HUES6 (cell line): ENCODE data around the gene RFPL1.

ENCODE experiments used
- H3K27ac ChIP-seq: 2 replicates; pipeline ENCODE4 v1.7.0; 2013; ENCODE audit warnings: low read depth, mild to moderate bottlenecking, low read length, inconsistent platforms
- H3K27me3 ChIP-seq: 2 replicates; pipeline ENCODE4 v1.6.1; 2013; ENCODE audit warnings: low read length; ENCODE audit not compliant: control insufficient read depth, insufficient read depth
- H3K36me3 ChIP-seq: 2 replicates; pipeline ENCODE4 v1.6.1; 2013; ENCODE audit warnings: low read length; ENCODE audit not compliant: control insufficient read depth, insufficient read depth
- H3K4me1 ChIP-seq: 2 replicates; pipeline ENCODE4 v1.6.1; 2013; ENCODE audit warnings: low read length; ENCODE audit not compliant: control insufficient read depth, insufficient read depth
- H3K4me3 ChIP-seq: 2 replicates; pipeline ENCODE4 v1.5.1; 2013; ENCODE audit warnings: low read depth, low read length
- H3K9ac ChIP-seq: one replicate; pipeline ENCODE4 v1.6.1; 2013; ENCODE audit warnings: mild to moderate bottlenecking, low read length
- H3K9me3 ChIP-seq: 2 replicates; pipeline ENCODE4 v1.6.1; 2013; ENCODE audit warnings: low read depth, low read length; ENCODE audit not compliant: control insufficient read depth, insufficient read depth

Gene RFPL1

DNA sequence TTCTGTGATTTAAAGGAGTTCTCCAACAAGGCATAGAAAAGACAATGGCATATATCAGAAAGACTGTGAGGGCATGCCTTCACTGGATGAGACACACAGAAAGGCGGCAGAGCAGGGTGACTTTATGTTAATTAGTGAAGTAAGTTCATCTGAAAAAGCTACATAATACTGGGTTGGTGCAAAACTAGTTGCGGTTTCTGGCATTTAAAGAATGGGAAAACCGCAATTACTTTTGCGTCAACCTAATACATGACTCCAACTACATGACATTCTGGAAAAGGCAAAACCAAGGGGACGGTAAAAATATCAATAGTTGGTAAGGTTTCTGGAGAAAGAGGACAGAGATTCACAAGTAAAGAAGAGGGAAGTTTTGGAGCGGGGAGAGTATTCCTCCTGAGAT is 5.1 kb downstream of the RFPL1 start:
- Histone ChIP-seq H3K27ac (no peak overlapping the region), H3K9ac (no peak overlapping the region), H3K4me3 (no peak overlapping the region), H3K9me3 (no peaks in the 10 kb centered on the region), H3K27me3 (no peaks in the 10 kb centered on the region), H3K4me1 (0 out of 2 replicates have a peak, but pooled peaks cover 7% of the 10 kb centered on the region), H3K36me3 (no peaks in the 10 kb centered on the region)

- H3K27ac ChIP-seq = no peak overlapping the region
Observed at GRCh38 chr22:29443861-29444792, 5.7 kb downstream of the RFPL1 start.

DNA sequence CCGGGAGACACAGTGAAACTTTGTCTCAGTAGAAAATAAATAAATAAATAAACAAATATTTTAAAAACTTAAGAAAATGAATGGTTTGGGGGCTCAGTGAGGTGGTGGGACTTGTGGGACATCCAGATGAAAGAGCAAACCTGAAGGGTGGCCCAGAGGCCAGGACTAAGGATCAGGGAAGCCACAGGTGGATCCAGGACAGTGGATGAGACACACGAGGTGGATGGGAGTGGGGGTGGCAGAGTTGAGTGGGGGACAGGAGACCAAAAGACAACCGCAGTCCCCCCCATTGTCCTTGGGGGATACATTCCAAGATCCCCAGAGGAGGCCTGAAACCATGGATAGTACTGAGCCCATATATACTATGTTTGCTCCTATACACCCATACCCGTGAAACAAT is 7.1 kb downstream of the RFPL1 start:
- Histone ChIP-seq H3K4me3 (no peak overlapping the region), H3K9me3 (no peaks in the 10 kb centered on the region), H3K36me3 (no peaks in the 10 kb centered on the region), H3K4me1 (0 out of 2 replicates have a peak, but pooled peaks cover 7% of the 10 kb centered on the region), H3K9ac (no peak overlapping the region), H3K27ac (no peak overlapping the region), H3K27me3 (no peaks in the 10 kb centered on the region)

More at GRCh38 chr22:29443861-29444792, 5.7 kb downstream of the RFPL1 start:
- no peaks in the 10 kb centered on the region for H3K36me3 ChIP-seq
- H3K4me1 ChIP-seq = 0 out of 2 replicates have a peak, but pooled peaks cover 7% of the 10 kb centered on the region
- no peak overlapping the region for H3K4me3 ChIP-seq
- no peaks in the 10 kb centered on the region for H3K9me3 ChIP-seq
- no peaks in the 10 kb centered on the region for H3K27me3 ChIP-seq
- no peak overlapping the region for H3K9ac ChIP-seq

- Histone ChIP-seq H3K9me3 (no peaks in the 10 kb centered on the region), H3K4me1 (0 out of 2 replicates have a peak, but pooled peaks cover 7% of the 10 kb centered on the region), H3K4me3 (no peak overlapping the region), H3K9ac (no peak overlapping the region), H3K36me3 (no peaks in the 10 kb centered on the region), H3K27me3 (no peaks in the 10 kb centered on the region), H3K27ac (no peak overlapping the region)
Observed at GRCh38 chr22:29447906-29448305, 9.5 kb downstream of the RFPL1 start.

DNA sequence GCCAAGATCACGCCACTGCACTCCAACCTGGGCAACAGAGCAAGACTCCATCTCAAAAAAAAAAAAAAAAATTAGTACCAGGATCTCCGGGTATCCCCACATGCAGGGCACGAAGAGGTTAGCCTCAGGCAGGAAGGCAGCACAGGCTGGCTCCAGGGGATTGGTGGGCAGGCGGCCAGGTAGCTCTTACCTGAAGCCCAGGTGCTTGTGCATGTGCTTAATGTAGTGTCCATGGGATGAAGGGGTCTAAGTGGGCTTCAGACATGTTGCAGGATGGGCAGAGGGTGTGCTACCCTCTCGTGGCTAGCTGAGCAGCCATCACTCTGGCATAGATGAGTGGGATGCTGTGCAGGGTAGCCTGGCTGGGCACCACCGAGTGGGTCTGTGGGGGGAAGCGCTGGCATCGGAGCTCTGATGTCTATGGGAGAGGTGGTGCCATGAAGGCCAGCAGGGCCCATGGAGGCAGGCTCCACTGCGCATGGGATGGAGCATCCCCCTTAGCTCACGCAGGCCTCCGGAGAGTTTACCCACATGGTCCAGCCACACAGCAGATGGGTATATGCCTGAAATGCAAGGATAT is 11.0 kb downstream of the RFPL1 start:
- H3K4me3 ChIP-seq = no peak overlapping the region
- H3K9ac ChIP-seq = no peak overlapping the region
- no peaks in the 10 kb centered on the region for H3K36me3 ChIP-seq
- H3K27me3 ChIP-seq = no peaks in the 10 kb centered on the region
- H3K9me3 ChIP-seq = no peaks in the 10 kb centered on the region
- H3K4me1 ChIP-seq = no peaks in the 10 kb centered on the region
- no peak overlapping the region for H3K27ac ChIP-seq

- Histone ChIP-seq H3K9ac (no peak overlapping the region), H3K4me1 (no peaks in the 10 kb centered on the region), H3K27ac (no peak overlapping the region), H3K4me3 (no peak overlapping the region), H3K9me3 (no peaks in the 10 kb centered on the region), H3K36me3 (no peaks in the 10 kb centered on the region), H3K27me3 (no peaks in the 10 kb centered on the region)
Observed at GRCh38 chr22:29450222-29450621, 11.8 kb downstream of the RFPL1 start.

DNA sequence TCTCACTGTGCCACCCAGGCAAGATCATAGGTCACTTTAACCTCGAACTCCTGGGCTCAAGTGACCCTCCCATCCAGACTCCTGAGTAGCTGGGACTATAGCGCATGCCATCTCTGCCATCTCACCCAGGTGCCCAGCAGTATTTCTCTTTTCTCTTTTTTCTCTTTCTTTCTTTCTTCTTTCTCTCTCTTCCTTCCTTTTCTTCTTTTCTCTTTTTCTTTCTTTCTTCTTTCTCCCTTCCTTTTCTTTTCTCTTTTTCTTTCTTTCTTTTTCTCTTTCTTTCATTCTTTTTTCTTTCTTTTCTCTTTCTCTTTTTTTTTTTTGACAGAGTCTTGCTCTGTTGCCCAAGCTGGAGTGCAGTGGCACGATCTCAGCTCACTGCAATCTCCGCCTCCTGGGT is 13.5 kb downstream of the RFPL1 start:
- Histone ChIP-seq H3K9ac (no peak overlapping the region), H3K4me1 (no peaks in the 10 kb centered on the region; the same call in 1 of the 2 replicates), H3K4me3 (no peak overlapping the region), H3K9me3 (no peaks in the 10 kb centered on the region), H3K27me3 (no peaks in the 10 kb centered on the region), H3K27ac (no peak overlapping the region), H3K36me3 (no peaks in the 10 kb centered on the region)

DNA sequence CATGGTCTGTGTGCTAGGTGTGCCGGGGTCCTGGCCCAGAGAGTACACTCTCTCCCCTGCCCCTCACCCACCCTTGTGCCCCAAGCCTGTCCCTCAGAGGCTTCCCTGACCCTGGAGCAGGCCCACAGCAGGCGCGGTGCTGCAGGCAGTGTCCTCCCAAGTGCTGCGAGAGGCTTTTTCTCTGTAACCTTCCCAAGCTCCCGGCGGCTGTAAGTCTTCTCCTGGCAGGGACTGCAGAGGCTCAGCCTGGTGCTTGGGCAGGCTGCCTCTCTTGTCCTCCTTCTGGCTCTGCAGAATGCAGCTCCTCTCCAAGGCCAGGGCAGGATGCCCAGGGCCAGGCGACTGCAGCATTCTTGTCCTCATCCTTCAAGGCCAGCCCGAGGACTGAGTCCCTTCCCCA is 15.9 kb downstream of the RFPL1 start:
- no peaks in the 10 kb centered on the region for H3K9me3 ChIP-seq
- no peaks in the 10 kb centered on the region; the same call in 1 of the 2 replicates for H3K4me1 ChIP-seq
- no peaks in the 10 kb centered on the region for H3K27me3 ChIP-seq

DNA sequence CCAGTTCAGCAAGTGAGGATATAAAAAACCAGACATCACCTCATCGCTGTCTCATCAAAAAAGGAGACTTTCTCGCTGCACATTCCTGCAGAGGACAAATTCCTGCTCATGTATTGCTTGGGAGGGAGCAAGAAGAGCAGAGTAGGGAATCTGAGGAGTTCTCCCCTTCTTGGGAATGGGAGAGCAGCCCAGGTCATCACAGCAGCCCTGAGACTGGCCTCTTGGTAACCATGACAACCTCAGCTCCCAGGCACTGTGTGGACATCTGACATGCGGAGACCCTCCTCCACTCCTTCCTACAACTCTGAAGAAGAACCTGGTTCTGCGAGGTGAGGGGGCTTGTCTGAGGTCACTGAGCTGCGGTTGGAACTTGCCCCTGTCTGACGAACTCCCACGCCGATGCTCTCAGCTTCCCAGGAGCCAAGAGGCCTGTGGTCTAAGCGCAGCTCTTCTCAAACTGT is 17.9 kb downstream of the RFPL1 start:
- H3K4me3 ChIP-seq = no peak overlapping the region
- no peaks in the 10 kb centered on the region for H3K27me3 ChIP-seq
- no peak overlapping the region for H3K27ac ChIP-seq
- H3K9ac ChIP-seq = no peak overlapping the region
- H3K4me1 ChIP-seq = no peaks in the 10 kb centered on the region; the same call in 1 of the 2 replicates
- H3K36me3 ChIP-seq = no peaks in the 10 kb centered on the region
- H3K9me3 ChIP-seq = no peaks in the 10 kb centered on the region

More for the DNA sequence above, 15.9 kb downstream of the RFPL1 start:
- Histone ChIP-seq H3K36me3 (no peaks in the 10 kb centered on the region), H3K9ac (no peak overlapping the region), H3K27ac (no peak overlapping the region), H3K4me3 (no peak overlapping the region)

DNA sequence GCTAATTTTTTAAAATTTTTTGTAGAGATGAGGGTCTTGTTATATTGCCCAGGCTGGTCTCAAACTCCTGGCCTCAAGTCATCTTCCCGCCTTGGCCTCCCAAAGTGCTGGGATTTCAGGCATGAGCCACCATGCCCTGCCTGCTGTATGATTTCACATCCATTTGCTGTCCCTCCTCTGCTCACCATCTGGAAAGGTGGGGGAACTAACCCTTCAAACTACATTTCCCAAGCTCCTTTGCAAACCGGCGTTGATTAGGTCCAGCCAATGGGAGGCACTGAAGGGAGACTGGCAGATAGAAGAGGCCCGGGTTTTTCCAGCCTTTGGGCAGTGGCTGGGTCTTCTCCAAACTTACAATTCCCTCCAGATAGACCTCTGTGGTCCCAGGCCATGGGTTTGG is 19.3 kb downstream of the RFPL1 start:
- H3K36me3 ChIP-seq = no peaks in the 10 kb centered on the region
- H3K27me3 ChIP-seq = no peaks in the 10 kb centered on the region
- H3K9me3 ChIP-seq = no peaks in the 10 kb centered on the region
- H3K27ac ChIP-seq = no peak overlapping the region
- H3K4me3 ChIP-seq = no peak overlapping the region
- H3K9ac ChIP-seq = no peak overlapping the region
- H3K4me1 ChIP-seq = no peaks in the 10 kb centered on the region; the same call in 1 of the 2 replicates

- no peak overlapping the region for H3K9ac ChIP-seq
- H3K27ac ChIP-seq = no peak overlapping the region
Observed at GRCh38 chr22:29458551-29458950, 20.2 kb downstream of the RFPL1 start.

More at GRCh38 chr22:29458551-29458950, 20.2 kb downstream of the RFPL1 start:
- H3K27me3 ChIP-seq = no peaks in the 10 kb centered on the region
- H3K9me3 ChIP-seq = no peaks in the 10 kb centered on the region
- H3K36me3 ChIP-seq = no peaks in the 10 kb centered on the region
- no peak overlapping the region for H3K4me3 ChIP-seq
- peaks cover under 1% of the 10 kb centered on the region; the same call in 1 of the 2 replicates for H3K4me1 ChIP-seq
